MM.1S (cell line): ENCODE results near the gene TCF3.

Experiments
- EZH2 ChIP-seq: fragments of 300-600 bp; sonication (generic); optimal IDR thresholded peaks from 2 replicates; pipeline ENCODE3; 2017; ENCODE audit warnings: low read depth, mild to moderate bottlenecking, antibody characterized with exemption, low read length, mixed read lengths
- TF ChIP-seq, protein P1 (sequence below): fragments of 300-600 bp; sonication (generic); IDR thresholded peaks from 2 replicates; pipeline ENCODE4 v1.5.1; 2016; ENCODE audit warnings: antibody characterized with exemption, low read length, mixed read lengths

DNA sequence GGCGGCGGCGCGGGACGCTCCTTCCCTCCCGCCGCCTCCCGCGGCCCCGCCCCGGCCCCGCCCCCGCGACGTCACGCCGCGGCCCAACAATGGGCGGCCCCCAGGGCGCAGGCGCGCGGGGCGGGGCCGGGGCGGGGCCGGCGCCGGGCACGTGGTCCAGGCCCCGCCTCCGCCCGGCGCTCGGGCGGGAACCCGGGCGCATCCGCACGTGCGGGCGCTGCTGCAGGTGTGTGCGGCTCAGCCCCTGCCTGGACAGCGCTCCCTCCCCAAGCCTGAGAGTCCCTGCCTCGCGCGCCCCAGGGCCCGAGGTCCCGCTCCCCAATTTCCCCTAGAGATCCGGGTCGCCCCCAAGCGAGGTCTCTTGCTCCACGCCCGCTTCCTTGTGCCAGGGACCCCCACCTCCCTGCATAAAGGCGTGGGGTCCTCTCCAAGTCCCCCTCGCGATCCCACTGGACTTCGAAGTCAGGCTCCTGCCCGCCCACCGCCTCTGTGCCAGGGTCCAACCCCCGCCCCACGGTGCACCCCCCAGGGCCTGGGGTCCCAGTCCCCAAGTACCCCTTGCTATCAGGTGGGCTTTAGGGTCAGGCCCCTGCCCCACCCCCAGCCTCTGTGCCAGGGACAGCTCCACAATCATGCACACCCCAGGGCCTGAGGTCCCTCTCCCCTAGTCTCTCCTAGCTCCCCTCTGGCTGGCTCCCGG lies 83.9 kb downstream of the TCF3 start, which contains the start of gene MEX3D:
- TF ChIP-seq, protein P1, sequence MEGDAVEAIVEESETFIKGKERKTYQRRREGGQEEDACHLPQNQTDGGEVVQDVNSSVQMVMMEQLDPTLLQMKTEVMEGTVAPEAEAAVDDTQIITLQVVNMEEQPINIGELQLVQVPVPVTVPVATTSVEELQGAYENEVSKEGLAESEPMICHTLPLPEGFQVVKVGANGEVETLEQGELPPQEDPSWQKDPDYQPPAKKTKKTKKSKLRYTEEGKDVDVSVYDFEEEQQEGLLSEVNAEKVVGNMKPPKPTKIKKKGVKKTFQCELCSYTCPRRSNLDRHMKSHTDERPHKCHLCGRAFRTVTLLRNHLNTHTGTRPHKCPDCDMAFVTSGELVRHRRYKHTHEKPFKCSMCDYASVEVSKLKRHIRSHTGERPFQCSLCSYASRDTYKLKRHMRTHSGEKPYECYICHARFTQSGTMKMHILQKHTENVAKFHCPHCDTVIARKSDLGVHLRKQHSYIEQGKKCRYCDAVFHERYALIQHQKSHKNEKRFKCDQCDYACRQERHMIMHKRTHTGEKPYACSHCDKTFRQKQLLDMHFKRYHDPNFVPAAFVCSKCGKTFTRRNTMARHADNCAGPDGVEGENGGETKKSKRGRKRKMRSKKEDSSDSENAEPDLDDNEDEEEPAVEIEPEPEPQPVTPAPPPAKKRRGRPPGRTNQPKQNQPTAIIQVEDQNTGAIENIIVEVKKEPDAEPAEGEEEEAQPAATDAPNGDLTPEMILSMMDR: no peak
- no peak for TF ChIP-seq EZH2
